Measurements from ENCODE around the gene DMAP1.

- no peak for TF ChIP-seq POLR2A (IDR thresholded peaks at IDR 0.05; ENCODE audit: low read length)
- TF ChIP-seq GATA1 (IDR thresholded peaks at IDR 0.05; ENCODE audit: low read depth, low read length): no peak
Observed at GRCh38 chr1:44212355-44213221, 683 bp upstream of the DMAP1 start.
